ENCODE results near the gene PTPRT. TPM values are rescaled to one million over a fixed set of nuclear protein-coding genes. Genes with fewer than 3 reads are reported as not detected.

Gene PTPRT
- total RNA-seq, 1 experiment from 2014 or later: not detected

DNA sequence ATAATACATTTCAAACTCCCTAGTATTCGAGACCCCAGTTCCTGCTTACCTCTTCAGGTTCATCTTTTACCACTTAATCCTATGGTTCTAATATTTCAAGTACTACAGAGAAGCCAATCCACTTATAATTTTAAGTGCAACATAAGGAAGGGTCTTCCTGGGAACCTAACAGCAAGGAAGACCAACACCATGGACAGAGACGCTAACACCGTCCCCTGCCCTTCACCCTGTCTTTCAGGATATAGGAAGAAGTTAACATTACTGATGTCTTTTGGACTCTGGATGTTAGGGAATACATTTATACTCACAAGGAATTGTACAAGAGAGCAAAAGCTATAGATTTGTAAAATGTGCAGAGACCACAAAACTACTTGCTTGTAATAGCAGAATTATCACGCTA lies 1006.6 kb downstream of the PTPRT start:
- H3K9me3 ChIP-seq (ENCODE audit: control insufficient read depth in 1 of 2, insufficient read depth in 1 of 2, low read depth in 1 of 2, low read length in 2 of 2): peaks cover 12 to 38% of the 10 kb centered on the region in 2 experiments; a peak in 2 of 4 replicates
- RAD21 ChIA-PET (ENCODE audit: low non-redundant PET in 1 of 2, low total read pairs in 2 of 2, uncharacterized antibody in 2 of 2, unreplicated experiment in 2 of 2): no interaction called here
- BruUV-seq (replicated peaks): no TSS peak
- CTCF ChIA-PET: no interaction called here
- H2AFZ ChIP-seq (ENCODE audit: low read depth, low read length, poor library complexity, severe bottlenecking): no peak overlapping the region
- H3K4me2 ChIP-seq (ENCODE audit: low read length): no peak overlapping the region
- H3K4me3 ChIP-seq (replicated peaks in 1 of 2; ENCODE audit: low read depth in 1 of 2, low read length in 2 of 2): no peak overlapping the region
- H3K9me2 ChIP-seq (ENCODE audit: insufficient read depth): no peaks in the 10 kb centered on the region
- H3K79me2 ChIP-seq (ENCODE audit: insufficient read depth, low read length): no peaks in the 10 kb centered on the region
- no peaks in the 10 kb centered on the region for H3K36me3 ChIP-seq (ENCODE audit: control insufficient read depth in 1 of 2, insufficient read depth in 2 of 2, low read length in 2 of 2)
- no peak overlapping the region for H3K9ac ChIP-seq (ENCODE audit: low read length)
- intact Hi-C loops (cut with micrococcal nuclease): no loop called here
- no peak overlapping the region for H3K27ac ChIP-seq (ENCODE audit: low read depth, low read length)
- TF ChIP-seq CEBPB (IDR thresholded peaks at IDR 0.05; ENCODE audit: low read depth) (no peak), ELF1 (IDR thresholded peaks at IDR 0.05; ENCODE audit: borderline replicate concordance, low read depth) (no peak), POLR2A (IDR thresholded peaks at IDR 0.05; ENCODE audit: borderline replicate concordance, extremely low read depth, insufficient read depth, insufficient read length) (no peak), ZFX (IDR thresholded peaks at IDR 0.05) (no peak), FOSL1 (IDR thresholded peaks at IDR 0.05; ENCODE audit: low read depth) (no peak), RAD21 (IDR thresholded peaks at IDR 0.05; ENCODE audit: low read depth) (no peak), SRF (IDR thresholded peaks at IDR 0.05; ENCODE audit: low read depth) (no peak), TCF7L2 (IDR thresholded peaks at IDR 0.05; ENCODE audit: borderline replicate concordance, extremely low read depth, insufficient read depth, insufficient read length) (no peak), CBX3 (IDR thresholded peaks at IDR 0.05; ENCODE audit: low read depth) (no peak), SIN3A (IDR thresholded peaks at IDR 0.05; ENCODE audit: low read depth) (no peak), POLR2AphosphoS5 (IDR thresholded peaks at IDR 0.05; ENCODE audit: low read depth, low read length) (no peak), EZH2 (IDR thresholded peaks at IDR 0.05) (no peak), EZH2phosphoT487 (IDR thresholded peaks at IDR 0.05; ENCODE audit: borderline replicate concordance) (no peak), SP1 (IDR thresholded peaks at IDR 0.05; ENCODE audit: low read depth) (no peak)
- TF ChIP-seq, protein P1, sequence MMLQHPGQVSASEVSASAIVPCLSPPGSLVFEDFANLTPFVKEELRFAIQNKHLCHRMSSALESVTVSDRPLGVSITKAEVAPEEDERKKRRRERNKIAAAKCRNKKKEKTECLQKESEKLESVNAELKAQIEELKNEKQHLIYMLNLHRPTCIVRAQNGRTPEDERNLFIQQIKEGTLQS (IDR thresholded peaks at IDR 0.05): no peak
- TF ChIP-seq, protein P2, sequence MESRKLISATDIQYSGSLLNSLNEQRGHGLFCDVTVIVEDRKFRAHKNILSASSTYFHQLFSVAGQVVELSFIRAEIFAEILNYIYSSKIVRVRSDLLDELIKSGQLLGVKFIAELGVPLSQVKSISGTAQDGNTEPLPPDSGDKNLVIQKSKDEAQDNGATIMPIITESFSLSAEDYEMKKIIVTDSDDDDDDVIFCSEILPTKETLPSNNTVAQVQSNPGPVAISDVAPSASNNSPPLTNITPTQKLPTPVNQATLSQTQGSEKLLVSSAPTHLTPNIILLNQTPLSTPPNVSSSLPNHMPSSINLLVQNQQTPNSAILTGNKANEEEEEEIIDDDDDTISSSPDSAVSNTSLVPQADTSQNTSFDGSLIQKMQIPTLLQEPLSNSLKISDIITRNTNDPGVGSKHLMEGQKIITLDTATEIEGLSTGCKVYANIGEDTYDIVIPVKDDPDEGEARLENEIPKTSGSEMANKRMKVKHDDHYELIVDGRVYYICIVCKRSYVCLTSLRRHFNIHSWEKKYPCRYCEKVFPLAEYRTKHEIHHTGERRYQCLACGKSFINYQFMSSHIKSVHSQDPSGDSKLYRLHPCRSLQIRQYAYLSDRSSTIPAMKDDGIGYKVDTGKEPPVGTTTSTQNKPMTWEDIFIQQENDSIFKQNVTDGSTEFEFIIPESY (IDR thresholded peaks at IDR 0.05; ENCODE audit: extremely low read depth, insufficient replicate concordance, low read length): no peak
- TF ChIP-seq, protein P3, sequence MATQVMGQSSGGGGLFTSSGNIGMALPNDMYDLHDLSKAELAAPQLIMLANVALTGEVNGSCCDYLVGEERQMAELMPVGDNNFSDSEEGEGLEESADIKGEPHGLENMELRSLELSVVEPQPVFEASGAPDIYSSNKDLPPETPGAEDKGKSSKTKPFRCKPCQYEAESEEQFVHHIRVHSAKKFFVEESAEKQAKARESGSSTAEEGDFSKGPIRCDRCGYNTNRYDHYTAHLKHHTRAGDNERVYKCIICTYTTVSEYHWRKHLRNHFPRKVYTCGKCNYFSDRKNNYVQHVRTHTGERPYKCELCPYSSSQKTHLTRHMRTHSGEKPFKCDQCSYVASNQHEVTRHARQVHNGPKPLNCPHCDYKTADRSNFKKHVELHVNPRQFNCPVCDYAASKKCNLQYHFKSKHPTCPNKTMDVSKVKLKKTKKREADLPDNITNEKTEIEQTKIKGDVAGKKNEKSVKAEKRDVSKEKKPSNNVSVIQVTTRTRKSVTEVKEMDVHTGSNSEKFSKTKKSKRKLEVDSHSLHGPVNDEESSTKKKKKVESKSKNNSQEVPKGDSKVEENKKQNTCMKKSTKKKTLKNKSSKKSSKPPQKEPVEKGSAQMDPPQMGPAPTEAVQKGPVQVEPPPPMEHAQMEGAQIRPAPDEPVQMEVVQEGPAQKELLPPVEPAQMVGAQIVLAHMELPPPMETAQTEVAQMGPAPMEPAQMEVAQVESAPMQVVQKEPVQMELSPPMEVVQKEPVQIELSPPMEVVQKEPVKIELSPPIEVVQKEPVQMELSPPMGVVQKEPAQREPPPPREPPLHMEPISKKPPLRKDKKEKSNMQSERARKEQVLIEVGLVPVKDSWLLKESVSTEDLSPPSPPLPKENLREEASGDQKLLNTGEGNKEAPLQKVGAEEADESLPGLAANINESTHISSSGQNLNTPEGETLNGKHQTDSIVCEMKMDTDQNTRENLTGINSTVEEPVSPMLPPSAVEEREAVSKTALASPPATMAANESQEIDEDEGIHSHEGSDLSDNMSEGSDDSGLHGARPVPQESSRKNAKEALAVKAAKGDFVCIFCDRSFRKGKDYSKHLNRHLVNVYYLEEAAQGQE (IDR thresholded peaks at IDR 0.05; ENCODE audit: low read depth): no peak
- no peaks in the 10 kb centered on the region for H3K4me1 ChIP-seq (ENCODE audit: control insufficient read depth in 1 of 2, insufficient read depth in 2 of 2, low read length in 2 of 2)
- no peaks in the 10 kb centered on the region for H4K20me1 ChIP-seq (ENCODE audit: insufficient read depth)
- POLR2A ChIA-PET: no interaction called here
- DNase-seq (ENCODE audit: low read depth, low spot score) (no peak), ATAC-seq (no peak)
- no peaks in the 10 kb centered on the region for H3K27me3 ChIP-seq (ENCODE audit: insufficient read depth, low read length)

Data from HCT116 (cell line).